ENCODE data around the gene CLDN7.
A peak's percentile ranks its signal among the peaks of the same experiment; 100 is the strongest.

Gene CLDN7

GRCh38 chr17:7307686-7308624 lies 45.7 kb upstream of the CLDN7 start:
- peaks cover 30 to 32% of the 10 kb centered on the region in 2 experiments for H3K4me1 ChIP-seq (ENCODE audit: control insufficient read depth in 1 of 2, insufficient read depth in 1 of 2, low read depth in 1 of 2, low read length in 1 of 2)

DNA sequence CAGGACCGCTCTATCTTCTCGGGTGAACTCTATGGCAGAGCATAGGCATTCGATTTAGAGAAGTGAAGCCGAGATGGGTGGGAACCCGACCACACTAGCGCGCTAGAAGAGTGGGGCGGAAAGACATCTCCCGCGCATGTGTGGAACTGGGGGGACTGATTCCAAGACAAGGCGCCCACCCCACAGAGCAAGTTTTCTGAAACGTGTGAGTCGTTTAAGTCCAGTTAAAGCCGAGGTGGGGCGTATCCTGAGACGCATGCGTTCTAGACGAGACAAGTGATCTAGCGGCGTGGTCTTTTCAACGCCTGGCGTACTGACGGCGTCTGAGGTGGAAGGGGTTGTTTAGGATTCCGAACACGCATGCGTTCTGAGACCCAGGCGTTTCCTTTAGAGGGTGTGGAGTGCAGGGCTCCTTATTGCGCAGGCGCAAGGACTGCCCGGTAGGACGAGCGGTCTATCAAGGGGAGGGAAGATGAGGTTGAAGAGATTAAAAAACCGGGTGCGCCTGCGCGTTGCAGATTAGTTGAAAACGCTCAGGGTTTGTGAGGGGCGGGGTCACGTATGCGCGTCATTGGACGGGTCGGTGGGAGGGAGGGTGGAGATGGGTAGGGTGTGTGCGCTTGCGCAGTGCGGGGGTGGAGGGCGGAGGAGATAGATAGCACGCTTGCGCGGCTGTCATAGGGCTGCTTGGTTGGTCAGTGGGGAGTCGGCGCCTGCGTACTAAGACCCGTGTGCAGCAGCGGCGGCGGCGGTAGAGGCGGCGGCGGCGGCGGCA lies 44.8 kb upstream of the CLDN7 start, which contains the start of gene EIF5A:
Gene EIF5A (plus strand): TSS at position 718 of the 775 bp plus-strand sequence. CDS start 2,008 bp downstream, outside the sequence.
- Histone ChIP-seq H3K4me3 (ENCODE audit: low read depth in 1 of 2, low read length in 1 of 2) (peak within 1 kb of the TSS; percentile 75 to 82), H3K4me1 (ENCODE audit: control insufficient read depth in 1 of 2, insufficient read depth in 1 of 2, low read depth in 1 of 2, low read length in 1 of 2) (peaks cover 30 to 32% of the 10 kb centered on the region in 2 experiments), H3K9me3 (no peaks in the 10 kb centered on the region), H3K27me3 (no peaks in the 10 kb centered on the region), H3K27ac (peak within 1 kb of the TSS; percentile 98), H3K36me3 (peaks cover 19% of the 10 kb centered on the region)
- TF ChIP-seq CTCF (IDR thresholded peaks at IDR 0.05): no peak

More at GRCh38 chr17:7307686-7308624, 45.7 kb upstream of the CLDN7 start:
- Histone ChIP-seq H3K4me3 (ENCODE audit: low read depth in 1 of 2, low read length in 1 of 2) (peak overlapping the region; percentile 75 to 82), H3K27ac (peak overlapping the region; percentile 98), H3K36me3 (peaks cover 28% of the 10 kb centered on the region), H3K9me3 (no peaks in the 10 kb centered on the region), H3K27me3 (no peaks in the 10 kb centered on the region)
- no peak for TF ChIP-seq CTCF (IDR thresholded peaks at IDR 0.05)

DNA sequence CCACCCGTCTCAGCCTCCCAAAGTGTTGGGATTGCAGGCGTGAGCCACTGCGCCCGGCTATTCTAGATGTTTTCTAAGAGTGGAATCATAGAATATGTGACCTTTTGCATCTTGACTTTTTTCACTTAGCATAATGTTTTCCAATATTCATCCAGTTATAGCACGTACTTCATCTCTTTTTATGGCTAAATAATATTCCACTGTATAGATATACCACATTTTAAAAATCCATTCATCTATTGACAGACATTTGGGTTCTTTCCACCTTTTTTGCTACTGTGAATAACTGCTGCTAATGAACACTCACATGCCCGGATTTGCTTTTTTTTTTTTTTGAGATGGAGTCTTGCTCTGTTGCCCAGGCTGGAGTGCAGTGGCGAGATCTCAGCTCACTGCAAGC lies 41.9 kb upstream of the CLDN7 start:
- Histone ChIP-seq H3K4me3 (ENCODE audit: low read depth in 1 of 2, low read length in 1 of 2) (no peak overlapping the region), H3K36me3 (no peaks in the 10 kb centered on the region), H3K9me3 (no peaks in the 10 kb centered on the region), H3K27ac (no peak overlapping the region), H3K27me3 (peaks cover 14% of the 10 kb centered on the region), H3K4me1 (ENCODE audit: control insufficient read depth in 1 of 2, insufficient read depth in 1 of 2, low read depth in 1 of 2, low read length in 1 of 2) (peaks cover 23% of the 10 kb centered on the region in 2 experiments)
- TF ChIP-seq CTCF (IDR thresholded peaks at IDR 0.05): no peak

- Histone ChIP-seq H3K9me3 (no peaks in the 10 kb centered on the region), H3K27me3 (peaks cover 89% of the 10 kb centered on the region), H3K27ac (no peak overlapping the region), H3K4me1 (ENCODE audit: control insufficient read depth in 1 of 2, insufficient read depth in 1 of 2, low read depth in 1 of 2, low read length in 1 of 2) (peaks cover 18 to 26% of the 10 kb centered on the region in 2 experiments), H3K4me3 (ENCODE audit: low read depth in 1 of 2, low read length in 1 of 2) (peak overlapping the region in 1 of 2 experiments; percentile 39), H3K36me3 (no peaks in the 10 kb centered on the region)
- peak; percentile 91 for TF ChIP-seq CTCF (IDR thresholded peaks at IDR 0.05)
Observed at GRCh38 chr17:7296189-7296861, 34.0 kb upstream of the CLDN7 start.
